Lower leg skin (tissue), 3 donors: ENCODE data around the gene RGS9.

Experiments
- POLR2A ChIP-seq, 2 donors: fragments of 450-650 bp; IDR thresholded peaks; one replicate each; pipeline ENCODE4 v1.6.1; 2016 to 2017; ENCODE audit warnings: antibody characterized with exemption in 2 of 2, mild to moderate bottlenecking in 1 of 2, moderate library complexity in 1 of 2
- TF ChIP-seq, protein P1 (sequence below), 3 donors: fragments of 450-650 bp; IDR thresholded peaks; one replicate each; pipeline ENCODE4 v1.5.1; 2016; ENCODE audit warnings: antibody characterized with exemption in 3 of 3, mild to moderate bottlenecking in 3 of 3, moderate library complexity in 2 of 3

DNA sequence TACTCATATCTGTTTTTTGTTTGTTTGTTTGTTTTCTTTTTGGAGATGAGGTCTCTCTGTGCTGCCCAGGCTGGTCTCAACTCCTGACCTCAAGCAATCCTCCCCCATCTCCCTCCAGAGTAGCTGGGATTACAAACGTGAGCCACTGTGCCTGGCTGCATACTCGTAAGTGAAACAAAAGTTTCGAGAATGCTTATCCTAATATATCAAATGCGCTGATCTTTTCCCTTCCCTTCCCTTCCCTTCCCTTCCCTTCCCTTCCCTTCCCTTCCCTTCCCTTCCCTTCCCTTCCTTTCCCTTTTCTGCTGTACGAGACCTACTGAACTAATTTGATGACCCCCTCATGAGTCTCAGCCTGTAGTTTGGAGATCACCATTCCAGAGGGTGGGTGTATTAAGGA, 122.1 kb downstream of the RGS9 start:
- TF ChIP-seq, protein P1, sequence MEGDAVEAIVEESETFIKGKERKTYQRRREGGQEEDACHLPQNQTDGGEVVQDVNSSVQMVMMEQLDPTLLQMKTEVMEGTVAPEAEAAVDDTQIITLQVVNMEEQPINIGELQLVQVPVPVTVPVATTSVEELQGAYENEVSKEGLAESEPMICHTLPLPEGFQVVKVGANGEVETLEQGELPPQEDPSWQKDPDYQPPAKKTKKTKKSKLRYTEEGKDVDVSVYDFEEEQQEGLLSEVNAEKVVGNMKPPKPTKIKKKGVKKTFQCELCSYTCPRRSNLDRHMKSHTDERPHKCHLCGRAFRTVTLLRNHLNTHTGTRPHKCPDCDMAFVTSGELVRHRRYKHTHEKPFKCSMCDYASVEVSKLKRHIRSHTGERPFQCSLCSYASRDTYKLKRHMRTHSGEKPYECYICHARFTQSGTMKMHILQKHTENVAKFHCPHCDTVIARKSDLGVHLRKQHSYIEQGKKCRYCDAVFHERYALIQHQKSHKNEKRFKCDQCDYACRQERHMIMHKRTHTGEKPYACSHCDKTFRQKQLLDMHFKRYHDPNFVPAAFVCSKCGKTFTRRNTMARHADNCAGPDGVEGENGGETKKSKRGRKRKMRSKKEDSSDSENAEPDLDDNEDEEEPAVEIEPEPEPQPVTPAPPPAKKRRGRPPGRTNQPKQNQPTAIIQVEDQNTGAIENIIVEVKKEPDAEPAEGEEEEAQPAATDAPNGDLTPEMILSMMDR (IDR thresholded peaks at IDR 0.05), result no peak
- TF ChIP-seq POLR2A (IDR thresholded peaks at IDR 0.05), result no peak
